Measurements from ENCODE around the gene ERMARD. TPM values are rescaled to one million over a fixed set of nuclear protein-coding genes. Genes with fewer than 3 reads are reported as not detected.
"Not testable (repeated sequence)": the region's sequence is repeated elsewhere in the genome, so short reads cannot be mapped to it uniquely, and the experiment has no call there.

ERMARD gene
- total RNA-seq, 4 donors from 2014 or later: 12.0 to 30.5 (median 25.2) TPM

- 88 to 89% methylated on average over 3 of the region's 3 CpGs for WGBS, 2 donors
- intact Hi-C loops (cut with DNase I; ENCODE audit: low total_unique reads): no loop called here
- DNase-seq (ENCODE audit: low spot score in 2 of 2): no peak
- no peak overlapping the region for H3K4me3 ChIP-seq (ENCODE audit: low read depth, poor library complexity, severe bottlenecking)
- TF ChIP-seq POLR2A (IDR thresholded peaks at IDR 0.05): no peak
- no peak for TF ChIP-seq CTCF (IDR thresholded peaks at IDR 0.05)
These were observed 6.0 kb upstream of the ERMARD start for GRCh38 chr6:169745405-169745804.

- TF ChIP-seq CTCF (IDR thresholded peaks at IDR 0.05): no peak
- no peak for TF ChIP-seq POLR2A (IDR thresholded peaks at IDR 0.05)
- no peak for DNase-seq (ENCODE audit: low spot score in 2 of 2)
- WGBS, 2 donors: 74 to 83% methylated on average over 1 of the region's 1 CpG
- H3K4me3 ChIP-seq (ENCODE audit: low read depth, poor library complexity, severe bottlenecking): no peak overlapping the region
- intact Hi-C loops (cut with DNase I; ENCODE audit: low total_unique reads): no loop called here
These were observed 4.9 kb upstream of the ERMARD start for GRCh38 chr6:169746556-169746955.

- intact Hi-C loops (cut with DNase I; ENCODE audit: low total_unique reads): no loop called here
- 6 to 7% methylated on average over 16 to 18 of the region's 19 CpGs for WGBS, 2 donors
- no peak for DNase-seq (ENCODE audit: low spot score in 2 of 2)
- no peak for TF ChIP-seq POLR2A (IDR thresholded peaks at IDR 0.05)
- no peak for TF ChIP-seq CTCF (IDR thresholded peaks at IDR 0.05)
- H3K4me3 ChIP-seq (ENCODE audit: low read depth, poor library complexity, severe bottlenecking): peak overlapping the region; percentile 94
These were observed 727 bp downstream of the ERMARD start for GRCh38 chr6:169752074-169752623.

GRCh38 chr6:169755162-169755561 is 3.7 kb downstream of the ERMARD start:
- intact Hi-C loops (cut with DNase I; ENCODE audit: low total_unique reads): no loop called here
- no peak overlapping the region for H3K4me3 ChIP-seq (ENCODE audit: low read depth, poor library complexity, severe bottlenecking)
- WGBS, 2 donors: 91% methylated on average over 6 of the region's 6 CpGs
- TF ChIP-seq CTCF (IDR thresholded peaks at IDR 0.05) (no peak), POLR2A (IDR thresholded peaks at IDR 0.05) (no peak)
- DNase-seq (ENCODE audit: low spot score in 2 of 2): no peak

- no peak for DNase-seq (ENCODE audit: low spot score in 2 of 2)
- TF ChIP-seq CTCF (IDR thresholded peaks at IDR 0.05) (no peak), POLR2A (IDR thresholded peaks at IDR 0.05) (no peak)
- intact Hi-C loops (cut with DNase I; ENCODE audit: low total_unique reads): no loop called here
- H3K4me3 ChIP-seq (ENCODE audit: low read depth, poor library complexity, severe bottlenecking): no peak overlapping the region
- 80 to 82% methylated on average over 10 of the region's 10 CpGs for WGBS, 2 donors
These were observed 11.9 kb downstream of the ERMARD start for GRCh38 chr6:169763308-169763707.

GRCh38 chr6:169763881-169764280 is 12.5 kb downstream of the ERMARD start:
- no peak for DNase-seq (ENCODE audit: low spot score in 2 of 2)
- TF ChIP-seq POLR2A (IDR thresholded peaks at IDR 0.05) (no peak), CTCF (IDR thresholded peaks at IDR 0.05) (no peak)
- H3K4me3 ChIP-seq (ENCODE audit: low read depth, poor library complexity, severe bottlenecking): no peak overlapping the region
- WGBS, 2 donors: 83 to 88% methylated on average over 10 of the region's 10 CpGs
- intact Hi-C loops (cut with DNase I; ENCODE audit: low total_unique reads): no loop called here

- 89 to 99% methylated on average over 10 of the region's 10 CpGs for WGBS, 2 donors
- H3K4me3 ChIP-seq (ENCODE audit: low read depth, poor library complexity, severe bottlenecking); intact Hi-C loops (cut with DNase I; ENCODE audit: low total_unique reads); DNase-seq (ENCODE audit: low spot score in 2 of 2): not testable (repeated sequence)
These were observed 14.4 kb downstream of the ERMARD start for GRCh38 chr6:169765789-169766188.

Measured in lower leg skin (tissue), 4 donors.